Hair follicular keratinocyte (primary cell): ENCODE results near the gene GTF2A1L. TPM values are rescaled to one million over a fixed set of nuclear protein-coding genes. Genes with fewer than 3 reads are reported as not detected.

Experiments
- total RNA-seq: library from RNA; depleted of rRNA; stranded (reverse); fragments of >200 nt; gene quantifications from 2 replicates; pipeline ENCODE4 v1.2.3, GENCODE V29; 2015

Gene GTF2A1L, protein sequence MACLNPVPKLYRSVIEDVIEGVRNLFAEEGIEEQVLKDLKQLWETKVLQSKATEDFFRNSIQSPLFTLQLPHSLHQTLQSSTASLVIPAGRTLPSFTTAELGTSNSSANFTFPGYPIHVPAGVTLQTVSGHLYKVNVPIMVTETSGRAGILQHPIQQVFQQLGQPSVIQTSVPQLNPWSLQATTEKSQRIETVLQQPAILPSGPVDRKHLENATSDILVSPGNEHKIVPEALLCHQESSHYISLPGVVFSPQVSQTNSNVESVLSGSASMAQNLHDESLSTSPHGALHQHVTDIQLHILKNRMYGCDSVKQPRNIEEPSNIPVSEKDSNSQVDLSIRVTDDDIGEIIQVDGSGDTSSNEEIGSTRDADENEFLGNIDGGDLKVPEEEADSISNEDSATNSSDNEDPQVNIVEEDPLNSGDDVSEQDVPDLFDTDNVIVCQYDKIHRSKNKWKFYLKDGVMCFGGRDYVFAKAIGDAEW
- total RNA-seq, result 0.31 TPM in 1 of 2 replicates, not detected in the other

DNA sequence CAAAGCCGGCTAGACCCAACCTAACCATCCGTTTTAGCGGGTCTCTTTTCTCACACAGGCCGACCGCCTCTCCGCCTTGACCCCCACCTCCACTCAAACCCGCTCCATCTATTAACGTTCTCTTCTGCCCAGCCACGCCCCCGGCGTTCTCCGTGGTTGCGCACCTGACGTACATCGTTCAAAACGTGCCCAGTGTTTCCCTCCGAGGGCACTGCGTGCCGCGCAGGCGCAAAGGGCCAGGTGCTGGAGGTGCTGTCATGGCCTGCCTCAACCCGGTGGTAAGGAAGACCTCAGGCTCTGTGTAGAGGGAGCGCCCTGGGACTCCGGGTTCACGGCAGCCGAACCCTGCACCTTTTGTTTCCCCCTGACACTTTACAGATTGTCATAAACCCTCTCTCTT lies at the start of gene GTF2A1L:
TSS of gene GTF2A1L (plus strand) at position 239 of the 400 bp plus-strand sequence. CDS start at position 258, 19 bp downstream.

Other genes starting within 250 kb of the GTF2A1L start
- gene PPP1R21, start 177.1 kb upstream of the GTF2A1L start, total RNA-seq, result 11.5 and 12.1 TPM in 2 replicates
- 0.65 and 1.2 TPM in 2 replicates for gene STON1, start 87.7 kb upstream of the GTF2A1L start, total RNA-seq
- gene LHCGR, start 137.9 kb downstream of the GTF2A1L start, total RNA-seq, result not detected in 2 replicates